IMR-90 (cell line): Measurements from ENCODE around the gene GPR157.
"Not testable (repeated sequence)": the region's sequence is repeated elsewhere in the genome, so short reads cannot be mapped to it uniquely, and the experiment has no call there.

Experiments used
- CTCF ChIP-seq: conservative IDR thresholded peaks from 2 replicates; pipeline ENCODE4 v1.5.1; 2012; ENCODE audit warnings: mild to moderate bottlenecking, low read depth, low read length, improper control_type of control experiment
- POLR2A ChIP-seq: IDR thresholded peaks from 2 replicates; pipeline ENCODE4 v1.6.1; 2012; ENCODE audit warnings: mild to moderate bottlenecking, low read depth, low read length
- RCOR1 ChIP-seq: IDR thresholded peaks from 2 replicates; pipeline ENCODE4 v1.6.1; 2012; ENCODE audit warnings: mild to moderate bottlenecking, low read length, improper control_type of control experiment; ENCODE audit not compliant: insufficient replicate concordance
- RFX5 ChIP-seq: IDR thresholded peaks from 2 replicates; pipeline ENCODE4 v1.8.0; 2012; ENCODE audit warnings: low read depth, mild to moderate bottlenecking, low read length, moderate library complexity

GRCh38 chr1:9093996-9094595 lies 34.8 kb downstream of the GPR157 start:
- not testable (repeated sequence) for TF ChIP-seq CTCF, RCOR1, POLR2A, RFX5
